ENCODE data around the gene ADCK1.
"Not testable (repeated sequence)": the region's sequence is repeated elsewhere in the genome, so short reads cannot be mapped to it uniquely, and the experiment has no call there.

Gene ADCK1

DNA sequence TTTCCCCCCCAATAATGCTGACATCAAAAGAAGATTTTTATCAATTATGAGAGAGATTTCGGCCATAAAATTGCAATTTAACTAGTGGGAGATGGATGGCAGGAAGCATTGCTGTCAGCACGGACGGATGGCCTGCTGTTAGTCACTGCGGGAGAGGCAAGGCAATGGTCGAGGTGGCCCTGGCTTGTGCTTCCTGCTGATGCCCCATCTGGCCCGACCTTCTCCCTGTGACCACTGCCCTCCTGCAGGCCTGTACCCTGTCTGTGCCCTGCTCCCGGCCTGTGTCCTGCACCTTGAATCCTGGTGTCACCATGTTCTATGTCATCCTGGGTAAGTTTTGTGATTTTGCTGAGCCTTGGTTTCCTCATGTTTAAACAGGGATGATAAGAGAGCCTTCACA lies 67.6 kb downstream of the ADCK1 start:
- no peak for DNase-seq

DNA sequence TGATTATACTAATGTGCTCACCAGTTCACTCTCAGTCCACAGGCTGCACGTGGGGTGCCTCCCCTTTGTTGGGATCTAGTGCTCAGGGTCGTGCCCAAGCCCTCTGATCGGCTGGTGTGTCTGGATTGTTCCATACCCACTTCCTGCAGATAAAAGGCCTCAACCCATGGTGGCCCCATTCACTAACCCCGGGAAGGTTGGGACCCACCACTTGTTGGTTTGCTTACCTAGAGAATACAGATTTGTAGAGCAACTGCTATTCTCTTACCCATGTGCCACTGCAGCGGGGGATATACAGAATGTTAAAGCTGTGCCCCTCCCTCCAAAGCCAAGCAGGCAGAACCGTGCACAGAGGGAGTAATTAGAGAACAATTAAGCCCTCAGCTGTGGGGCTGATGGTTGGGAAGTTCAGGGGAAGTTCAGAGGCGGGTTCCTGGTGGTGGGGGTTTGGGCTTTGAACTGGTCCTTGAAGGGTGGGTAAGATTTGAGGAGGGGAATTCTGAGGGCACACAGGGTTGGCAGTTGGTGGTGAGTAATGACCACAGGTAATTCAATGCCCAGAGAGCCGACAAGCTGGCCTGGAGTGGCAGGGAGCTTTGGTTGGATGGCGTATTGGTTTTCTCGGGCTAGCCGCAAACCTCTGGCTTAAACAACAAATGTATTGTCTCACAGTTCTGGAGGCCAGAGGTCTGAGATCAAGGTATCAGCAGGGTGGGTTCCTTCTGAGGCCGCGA lies 68.8 kb downstream of the ADCK1 start:
- DNase-seq = no peak

DNA sequence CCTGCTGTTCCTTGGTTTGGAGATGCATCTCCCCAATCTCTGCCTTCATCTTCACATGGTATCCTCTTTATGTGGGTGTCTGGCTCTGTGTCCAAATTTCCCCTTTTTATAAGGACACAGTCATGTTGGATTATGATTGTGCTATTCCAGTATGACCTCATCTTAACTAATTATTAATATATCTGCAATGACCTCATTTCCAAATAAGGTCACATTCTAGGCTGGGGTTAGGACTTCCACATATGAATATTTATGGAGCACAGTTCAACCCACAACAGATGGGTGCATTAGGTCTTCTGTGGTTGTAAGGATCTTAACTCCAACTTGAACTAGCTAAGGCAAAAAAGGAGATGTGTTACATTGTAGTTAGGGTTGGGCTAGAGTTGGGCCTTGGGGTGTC lies 69.4 kb downstream of the ADCK1 start:
- DNase-seq = no peak

DNA sequence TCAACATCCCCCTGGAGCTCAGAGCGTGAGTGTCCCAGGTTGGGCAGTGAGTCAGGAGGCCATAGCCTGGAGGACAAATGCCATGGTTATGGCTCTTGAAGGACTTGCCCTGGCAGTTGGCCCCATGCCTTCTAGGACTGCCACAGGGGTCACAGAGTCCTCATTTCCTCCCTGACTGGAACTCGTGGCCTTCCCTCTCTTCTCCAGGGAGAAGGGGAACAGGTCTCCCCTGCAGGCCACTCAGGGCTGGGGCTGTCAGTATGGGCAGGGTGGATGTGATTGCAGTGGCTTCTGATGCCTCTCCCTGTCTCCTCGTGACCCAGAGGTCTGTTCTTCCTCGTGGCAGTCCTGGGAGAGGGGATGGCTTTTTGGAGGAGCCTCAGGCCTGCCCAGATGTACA lies 70.7 kb downstream of the ADCK1 start:
- DNase-seq = no peak

DNA sequence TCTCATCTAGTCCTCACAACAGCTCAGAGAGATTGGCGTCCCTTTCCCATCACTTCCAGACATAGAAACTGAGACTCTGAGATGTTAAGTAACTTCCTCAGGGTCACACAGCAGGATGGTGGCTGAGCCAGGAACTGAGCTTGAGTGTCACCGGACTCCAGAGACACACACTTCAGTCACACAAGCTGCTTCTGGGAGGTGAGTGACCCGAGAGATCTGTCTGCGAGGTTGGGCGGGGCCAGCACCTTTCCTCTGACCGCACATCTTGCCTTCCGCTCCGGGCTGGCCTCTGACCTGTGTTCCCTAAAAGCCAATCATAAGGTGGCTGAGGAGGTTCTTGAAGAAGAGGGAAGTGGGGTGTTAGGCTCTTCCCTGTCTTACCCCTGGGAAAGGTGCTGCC lies 72.2 kb downstream of the ADCK1 start:
- no peak for DNase-seq

DNA sequence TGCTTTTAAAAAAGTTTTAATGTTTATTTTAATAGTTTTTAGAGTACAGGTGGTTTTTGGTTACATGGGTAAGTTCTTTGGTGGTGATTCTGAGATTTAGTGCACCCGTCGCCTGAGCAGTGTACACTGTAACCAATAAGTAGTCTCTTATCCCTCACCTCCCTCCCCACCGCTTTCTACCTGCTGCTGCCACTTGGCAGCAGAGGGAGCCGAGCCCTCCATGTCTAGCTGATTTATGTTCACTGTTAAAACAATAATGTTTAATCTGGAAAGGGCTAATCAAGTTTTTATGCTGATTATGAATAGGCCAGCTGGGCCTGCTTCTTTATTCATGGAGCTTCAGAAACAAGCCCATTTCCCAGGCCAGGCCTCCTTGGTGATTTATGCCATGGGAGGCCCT lies 73.1 kb downstream of the ADCK1 start:
- DNase-seq = no peak

DNA sequence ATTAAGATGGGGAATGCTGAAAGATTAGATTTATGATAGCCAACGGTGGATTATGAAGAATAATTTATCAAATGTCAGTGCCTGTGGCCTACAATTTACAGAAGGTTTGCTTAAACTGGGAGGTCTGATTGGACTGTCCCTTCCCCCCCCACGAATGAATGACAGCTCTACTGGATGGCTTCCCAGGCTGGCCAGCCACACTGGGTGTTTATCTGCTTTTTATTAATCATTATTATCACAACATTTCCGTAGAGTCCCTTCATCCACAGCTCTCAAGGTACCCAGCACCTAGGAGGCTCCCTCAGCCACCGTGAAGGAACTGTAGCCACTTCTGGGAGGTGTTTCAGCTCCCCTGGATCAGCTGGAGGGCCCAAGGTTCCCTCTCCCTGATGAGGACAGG lies 78.9 kb downstream of the ADCK1 start:
- DNase-seq = no peak

DNA sequence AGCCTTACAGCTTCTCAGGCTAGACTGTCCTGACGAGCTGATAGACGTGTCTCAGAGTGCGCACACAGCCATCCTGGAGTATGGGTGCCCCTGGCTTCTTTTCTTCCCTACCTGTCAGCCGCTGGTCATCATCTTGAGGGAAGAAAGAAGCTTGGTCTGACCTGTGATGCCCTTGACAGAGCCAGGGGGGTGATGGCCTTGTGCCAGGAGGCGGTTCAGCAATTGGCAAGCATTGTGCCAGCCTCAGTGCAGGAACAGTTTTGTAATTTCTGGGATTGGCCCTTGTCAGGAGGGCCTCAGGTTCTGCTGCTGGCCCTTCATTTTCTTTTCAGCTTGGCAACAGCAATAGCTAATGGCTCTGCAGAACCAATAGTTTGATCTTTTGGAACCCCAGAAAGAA lies 80.1 kb downstream of the ADCK1 start:
- DNase-seq = no peak

DNA sequence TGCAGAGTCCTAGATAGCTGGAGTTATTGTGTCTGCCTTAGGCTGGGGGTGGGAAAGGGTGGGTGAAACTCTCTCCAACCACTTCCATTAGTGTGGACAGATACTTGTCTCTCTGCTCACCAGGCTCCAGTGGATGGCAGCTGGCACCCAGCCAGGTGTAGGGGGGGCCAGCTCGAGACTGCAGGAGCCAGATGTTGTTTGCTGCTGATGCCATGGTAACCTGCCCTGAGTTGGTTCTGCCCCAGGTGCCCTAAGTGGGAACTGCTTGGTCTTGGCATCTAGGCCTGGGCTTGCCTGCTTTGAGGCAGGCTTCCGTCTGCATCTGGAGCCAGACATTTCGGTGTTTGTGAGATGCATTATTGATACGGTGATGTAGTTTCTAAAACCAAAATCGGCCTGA lies 82.2 kb downstream of the ADCK1 start:
- no peak for DNase-seq

DNA sequence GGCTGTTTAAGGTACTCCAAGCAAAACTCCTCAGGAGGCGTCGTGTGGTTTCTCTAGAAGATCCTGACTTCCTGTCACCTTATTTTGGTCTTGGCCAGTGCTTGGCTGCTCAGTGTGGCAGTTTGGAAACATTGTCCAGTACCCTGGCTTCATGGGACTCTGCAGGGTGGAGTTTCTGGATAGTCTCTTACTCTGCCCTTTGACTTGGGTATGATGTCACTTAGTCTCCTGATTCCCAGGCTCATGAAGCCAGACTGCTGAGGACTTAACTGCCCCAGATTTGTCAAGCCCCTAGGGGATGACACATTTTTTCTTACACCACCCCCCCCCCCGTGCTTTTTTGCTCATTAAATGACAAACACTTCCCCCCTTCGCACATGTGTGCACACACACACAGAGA lies 82.7 kb downstream of the ADCK1 start:
- DNase-seq = no peak

DNA sequence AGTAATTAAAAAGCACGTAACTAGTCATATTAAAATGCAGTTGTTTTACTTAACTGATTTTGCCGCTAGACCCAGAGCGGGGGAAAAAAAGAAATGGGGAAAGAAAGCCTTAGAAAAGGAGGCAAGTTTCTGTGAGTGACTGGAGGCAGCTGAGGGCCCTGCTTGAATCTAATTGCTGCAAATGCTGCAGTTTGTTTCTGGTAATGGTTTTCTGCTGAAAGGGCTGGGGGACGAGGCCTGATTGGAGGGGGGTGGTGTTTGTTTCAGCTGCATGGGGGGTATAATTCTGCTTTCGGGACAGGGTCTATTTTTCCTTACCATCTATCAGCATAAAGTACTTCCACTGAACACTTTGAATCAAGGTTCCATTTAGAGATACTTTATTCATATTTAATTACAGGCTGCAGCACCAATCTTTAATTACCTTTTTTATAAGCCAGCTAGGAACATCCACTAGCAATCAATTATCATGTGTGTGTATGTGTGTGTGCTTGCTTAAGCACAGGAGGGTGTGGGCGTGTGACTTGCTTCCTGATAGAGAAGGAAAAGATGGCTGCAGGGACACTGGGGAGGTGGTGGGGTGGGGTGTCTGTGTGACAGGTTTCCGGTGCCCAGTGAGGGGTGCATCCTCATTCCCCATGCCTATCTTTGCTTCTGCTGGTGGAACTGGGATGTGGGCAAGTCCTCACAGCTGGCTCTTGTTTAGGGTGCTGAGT lies 83.4 kb downstream of the ADCK1 start:
- DNase-seq = no peak

DNA sequence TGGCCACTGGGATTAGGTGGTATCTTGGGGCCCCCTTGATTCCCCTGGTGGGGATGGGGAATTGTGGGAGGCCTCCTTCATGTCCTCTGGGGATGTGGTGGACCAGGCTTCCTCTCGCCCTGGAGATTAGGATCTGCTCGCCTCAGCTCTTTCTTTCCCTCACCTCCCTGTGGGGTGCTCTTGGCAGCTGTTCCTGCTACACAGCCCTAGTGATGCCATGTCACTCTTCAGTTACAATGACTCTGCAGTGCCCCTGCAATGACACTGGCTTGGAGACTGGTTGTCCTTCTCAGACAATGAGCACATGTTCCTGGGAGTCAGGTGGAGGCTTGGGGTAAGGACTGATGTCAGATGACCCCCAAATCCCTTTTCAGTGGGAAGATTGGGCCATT lies 83.9 kb downstream of the ADCK1 start:
- DNase-seq = no peak

DNA sequence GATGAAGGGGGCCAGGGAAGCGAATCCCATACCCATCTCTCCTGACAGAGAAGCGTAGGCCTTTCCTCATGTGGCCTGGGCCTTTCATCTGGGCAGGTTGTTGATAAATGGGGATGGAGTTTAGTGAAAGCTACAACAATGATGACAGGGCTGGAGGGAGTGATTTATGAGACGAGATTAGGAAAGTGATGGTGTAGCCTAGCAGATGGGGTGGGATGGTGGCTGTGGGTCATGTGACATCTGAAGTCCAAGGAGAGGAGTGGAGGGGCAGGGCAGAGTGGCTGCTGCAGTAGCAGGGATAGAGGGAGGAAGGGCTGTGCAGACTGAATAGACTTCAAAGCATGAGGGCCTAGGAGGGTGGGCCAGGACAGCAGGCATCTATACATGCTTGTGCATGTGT lies 85.5 kb downstream of the ADCK1 start:
- DNase-seq = no peak

DNA sequence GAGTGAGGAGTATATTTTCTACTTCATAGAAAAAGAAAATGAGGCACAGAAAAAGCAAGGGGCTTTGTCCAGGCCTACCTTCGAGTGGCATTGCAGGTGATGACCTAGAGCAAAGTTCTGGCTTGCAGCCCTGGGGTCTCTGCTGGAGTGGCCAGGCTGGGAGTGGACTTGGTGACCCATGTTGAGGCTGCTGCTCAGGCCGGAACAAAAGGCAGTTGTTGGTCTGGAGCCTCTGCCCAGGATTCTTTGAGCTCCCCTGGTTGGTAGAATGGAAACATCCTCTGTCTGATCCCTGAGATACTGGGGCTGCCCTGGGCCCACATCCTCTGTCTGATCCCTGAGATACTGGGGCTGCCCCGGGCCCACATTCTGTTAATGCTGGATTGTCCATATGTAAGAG lies 86.1 kb downstream of the ADCK1 start:
- DNase-seq = no peak

DNA sequence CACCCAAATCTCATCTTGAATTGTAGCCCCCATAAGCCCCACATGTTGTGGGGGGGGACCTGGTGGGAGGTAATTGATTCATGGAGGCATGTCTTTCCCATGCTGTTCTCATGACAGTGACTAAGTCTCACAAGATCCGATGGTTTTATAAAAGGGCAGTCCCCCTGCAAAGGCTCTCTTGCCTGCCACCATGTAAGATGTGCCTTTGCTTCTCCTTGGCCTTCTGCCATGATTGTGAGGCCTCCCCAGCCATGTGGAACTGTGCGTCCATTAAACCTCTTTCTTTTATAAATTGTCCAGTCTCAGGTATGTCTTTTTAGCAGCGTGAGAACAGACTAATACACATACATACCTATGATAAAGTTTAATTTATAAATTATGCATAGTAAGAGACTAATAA lies 89.0 kb downstream of the ADCK1 start:
- not testable (repeated sequence) for DNase-seq

DNA sequence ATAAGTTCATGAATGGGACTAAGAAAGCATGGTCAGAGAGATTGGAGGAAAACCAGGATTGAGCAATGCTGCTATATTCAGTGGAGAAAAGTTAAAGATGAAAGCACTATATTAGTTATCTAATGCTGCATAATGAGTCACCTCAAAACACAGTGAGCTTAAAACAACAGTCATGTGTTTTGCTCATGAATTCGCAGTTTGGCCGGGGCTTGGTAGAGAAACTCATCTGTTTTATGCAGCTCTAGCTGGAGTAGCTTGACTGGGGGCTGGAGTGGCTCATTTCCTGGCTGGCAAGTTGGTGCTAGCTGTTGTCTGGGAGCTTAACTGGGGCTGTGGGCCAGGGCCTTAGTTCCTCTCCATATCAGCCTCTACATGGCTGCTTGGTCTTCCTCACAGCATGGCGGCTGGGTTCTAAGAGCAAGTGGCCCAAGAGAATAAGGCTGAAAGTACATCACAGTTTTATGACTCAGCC lies 90.1 kb downstream of the ADCK1 start:
- no peak for DNase-seq

DNA sequence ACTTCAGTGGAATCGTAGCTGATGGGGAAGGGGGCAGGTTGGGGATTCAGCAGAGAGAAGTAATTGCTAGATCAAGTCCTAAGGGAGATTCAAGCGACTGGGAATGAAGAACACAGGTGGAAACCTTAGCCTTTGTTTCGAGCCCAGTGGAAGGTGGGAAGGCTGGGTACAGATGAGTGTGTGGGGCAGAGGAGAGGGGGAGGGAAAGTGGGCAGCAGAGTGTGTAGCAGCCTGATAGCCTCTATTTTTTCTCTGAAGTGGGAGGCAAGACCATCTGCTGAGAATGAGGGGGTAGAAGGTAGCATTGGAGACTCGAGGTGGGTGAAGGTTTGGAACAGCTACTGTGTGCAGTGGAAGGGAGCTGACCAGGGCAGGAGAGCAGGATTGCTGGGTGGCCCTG lies 91.0 kb downstream of the ADCK1 start:
- no peak for DNase-seq

DNA sequence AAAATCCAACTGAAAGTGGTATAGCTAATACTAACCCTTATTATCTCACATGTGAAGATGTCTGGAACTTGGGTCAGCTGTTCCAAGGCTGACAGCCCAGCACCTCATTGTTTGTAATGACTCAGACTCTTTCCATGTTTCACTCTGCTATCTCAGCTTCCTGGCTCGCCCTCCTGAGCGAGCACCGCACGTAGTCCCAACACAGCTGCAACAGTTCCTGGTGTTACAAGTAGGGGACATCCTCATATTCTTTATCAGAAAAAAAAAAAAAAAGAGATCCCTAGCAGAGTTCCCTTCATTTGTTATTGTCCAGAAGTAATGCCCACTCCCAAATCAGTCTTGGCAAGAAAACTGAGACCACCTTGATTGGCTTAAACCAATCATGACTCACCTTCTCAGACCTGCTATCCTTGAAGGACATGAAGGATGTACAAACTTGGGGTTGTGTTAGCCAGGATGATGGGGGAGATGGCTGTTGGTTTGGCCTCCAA lies 92.5 kb downstream of the ADCK1 start:
- no peak for DNase-seq

DNA sequence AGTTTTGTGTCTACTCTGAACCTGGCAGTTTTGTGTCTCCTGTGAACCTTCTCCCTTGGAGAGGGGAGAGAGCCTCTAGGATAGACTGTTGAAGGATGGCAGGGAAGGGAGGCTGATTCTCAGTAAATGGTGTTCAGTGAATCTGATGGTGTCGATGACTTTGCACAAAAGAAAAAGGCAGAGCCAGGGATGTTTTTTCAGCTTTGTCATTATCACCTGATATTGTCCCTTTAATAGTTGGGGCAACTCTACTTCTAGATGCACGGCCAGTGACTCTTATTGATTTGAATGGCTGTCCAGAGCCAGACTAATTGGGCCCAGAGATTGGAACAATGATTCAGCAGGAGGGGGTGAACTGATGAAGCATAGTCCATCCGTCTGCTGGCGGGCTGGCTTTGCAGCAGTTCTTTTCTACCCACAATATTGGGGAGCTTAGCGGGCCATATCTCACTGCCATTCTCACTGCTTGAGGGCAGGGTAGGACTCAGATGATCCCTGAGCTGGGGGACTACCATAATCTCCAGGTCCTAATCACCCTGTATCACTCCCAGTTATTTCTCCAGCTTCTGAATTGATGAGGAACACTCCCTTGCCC lies 93.1 kb downstream of the ADCK1 start:
- DNase-seq = no peak

DNA sequence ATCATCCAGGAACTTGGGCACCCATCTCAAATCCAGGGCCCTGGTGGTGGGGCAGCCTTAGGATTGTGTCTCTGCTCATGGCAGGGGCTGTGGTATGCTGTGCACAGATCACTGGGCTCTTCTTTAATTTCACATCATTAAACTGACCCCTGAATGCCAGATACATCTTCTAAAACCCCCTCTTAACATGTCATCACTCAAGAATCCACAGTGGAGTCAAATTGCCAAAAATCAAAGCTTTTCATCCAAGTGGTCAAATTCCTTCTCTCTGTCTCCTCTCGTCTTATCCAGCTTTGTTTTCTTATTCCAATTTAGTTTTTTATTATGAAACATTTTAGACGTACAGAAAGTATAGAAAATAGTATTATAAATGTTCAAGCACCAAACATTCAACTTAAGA lies 97.5 kb downstream of the ADCK1 start:
- DNase-seq = no peak

DNA sequence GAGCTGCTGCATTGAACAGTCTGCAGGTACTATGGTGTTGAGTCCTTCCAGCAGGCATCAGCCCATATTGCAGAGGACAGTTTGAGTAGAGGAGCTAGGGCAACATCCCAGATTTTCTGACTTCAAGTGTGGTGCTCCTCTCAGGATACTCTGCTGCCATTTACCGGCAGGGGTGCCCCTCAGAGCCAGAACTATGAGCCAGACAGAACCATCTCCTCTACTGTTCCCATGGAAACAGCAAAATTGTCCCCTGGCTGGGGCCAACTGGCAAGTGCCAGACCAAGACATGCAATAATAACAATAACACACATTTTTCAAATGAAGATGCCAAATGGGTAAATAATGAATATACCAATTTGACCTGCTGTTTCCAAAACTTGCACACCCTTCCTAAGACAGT lies 102.9 kb downstream of the ADCK1 start:
- no peak for DNase-seq

DNA sequence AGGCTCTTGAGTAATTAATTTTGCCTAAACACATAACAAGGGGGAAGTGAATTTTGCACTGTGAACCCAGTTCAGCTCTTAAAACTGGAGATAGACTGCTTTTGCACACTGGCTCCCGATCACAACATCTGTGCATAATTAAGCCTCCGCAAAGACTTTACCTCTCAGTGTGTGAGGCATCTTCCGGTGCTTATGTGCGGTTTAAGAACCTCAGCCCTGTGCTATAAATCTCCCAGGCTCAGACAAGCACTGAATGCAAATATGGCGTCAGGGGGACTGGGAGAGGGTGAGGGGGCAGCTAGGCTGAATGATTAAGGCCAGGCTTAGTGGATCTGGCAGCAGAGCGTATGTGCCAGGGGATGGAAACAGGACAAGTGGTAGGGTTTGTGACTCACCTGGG lies 103.3 kb downstream of the ADCK1 start:
- DNase-seq = no peak

DNA sequence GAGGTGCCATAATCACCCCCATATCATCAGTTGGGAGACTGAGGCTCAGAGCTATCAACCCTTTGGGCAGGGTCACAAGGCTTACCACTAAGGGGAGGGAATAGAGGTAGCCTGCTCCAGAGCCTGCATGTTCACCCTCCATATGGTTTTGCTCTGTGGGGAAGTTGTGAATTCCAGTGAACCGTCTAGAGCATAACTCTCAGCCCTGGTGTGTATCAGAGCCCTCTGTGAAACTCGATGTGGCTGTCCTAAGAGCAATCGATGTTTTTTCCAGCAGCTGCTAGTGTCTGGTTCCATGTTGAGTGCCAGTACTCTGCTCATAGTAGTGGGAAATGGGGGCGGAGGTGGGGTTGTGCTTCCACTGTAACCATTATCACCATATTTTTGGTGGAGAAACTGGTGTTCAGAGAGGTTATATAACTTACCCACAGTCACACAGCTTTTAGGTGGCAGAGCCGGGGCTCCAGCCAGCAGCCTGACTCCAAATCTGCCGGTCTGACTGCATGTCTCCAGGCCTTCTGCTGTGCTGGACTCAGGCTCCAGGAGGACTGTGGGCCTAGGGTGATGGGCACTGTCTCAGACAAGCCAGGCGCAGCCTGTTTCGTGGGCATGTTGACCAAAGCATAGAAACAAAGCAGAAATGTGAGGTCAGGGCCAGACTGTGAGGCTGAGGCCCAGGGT lies 104.2 kb downstream of the ADCK1 start:
- DNase-seq = no peak

DNA sequence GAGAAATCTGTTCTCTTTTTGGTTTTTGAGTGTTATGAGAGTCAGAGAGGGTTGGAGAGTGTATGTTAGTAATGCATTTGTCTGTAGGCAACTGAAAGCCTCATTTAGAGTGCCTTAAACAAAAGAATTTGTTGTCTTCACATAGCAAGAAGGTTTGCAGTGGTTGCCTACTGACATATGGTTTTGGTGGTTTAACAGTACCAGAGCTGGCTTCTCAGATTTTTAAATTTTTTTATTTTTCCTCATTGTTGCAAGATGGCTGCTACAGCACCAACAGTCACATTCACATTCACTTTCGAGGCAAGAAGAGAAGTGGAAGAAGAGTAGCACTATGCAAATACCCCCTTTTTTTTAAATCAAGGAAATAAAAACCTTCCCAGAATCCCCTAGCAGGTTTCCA lies 106.5 kb downstream of the ADCK1 start:
- no peak for DNase-seq

Measured in activated naive CD4-positive, alpha-beta T cell treated with Interleukin-2 at 50 U/mL for 16 hours (primary cell).